RCC 7860 (cell line): ENCODE data around the gene TLL2.

Experiments
- DNase-seq: peaks from one replicate; pipeline ENCODE4 v3.0.0-alpha.2; 2015; ENCODE audit warnings: low spot score
- FAIRE-seq: peaks from 2 replicates; lab custom pipeline; 2012; peaks lifted over from hg19 to GRCh38; lab: Jason Lieb, UNC

The TLL2 gene

DNA sequence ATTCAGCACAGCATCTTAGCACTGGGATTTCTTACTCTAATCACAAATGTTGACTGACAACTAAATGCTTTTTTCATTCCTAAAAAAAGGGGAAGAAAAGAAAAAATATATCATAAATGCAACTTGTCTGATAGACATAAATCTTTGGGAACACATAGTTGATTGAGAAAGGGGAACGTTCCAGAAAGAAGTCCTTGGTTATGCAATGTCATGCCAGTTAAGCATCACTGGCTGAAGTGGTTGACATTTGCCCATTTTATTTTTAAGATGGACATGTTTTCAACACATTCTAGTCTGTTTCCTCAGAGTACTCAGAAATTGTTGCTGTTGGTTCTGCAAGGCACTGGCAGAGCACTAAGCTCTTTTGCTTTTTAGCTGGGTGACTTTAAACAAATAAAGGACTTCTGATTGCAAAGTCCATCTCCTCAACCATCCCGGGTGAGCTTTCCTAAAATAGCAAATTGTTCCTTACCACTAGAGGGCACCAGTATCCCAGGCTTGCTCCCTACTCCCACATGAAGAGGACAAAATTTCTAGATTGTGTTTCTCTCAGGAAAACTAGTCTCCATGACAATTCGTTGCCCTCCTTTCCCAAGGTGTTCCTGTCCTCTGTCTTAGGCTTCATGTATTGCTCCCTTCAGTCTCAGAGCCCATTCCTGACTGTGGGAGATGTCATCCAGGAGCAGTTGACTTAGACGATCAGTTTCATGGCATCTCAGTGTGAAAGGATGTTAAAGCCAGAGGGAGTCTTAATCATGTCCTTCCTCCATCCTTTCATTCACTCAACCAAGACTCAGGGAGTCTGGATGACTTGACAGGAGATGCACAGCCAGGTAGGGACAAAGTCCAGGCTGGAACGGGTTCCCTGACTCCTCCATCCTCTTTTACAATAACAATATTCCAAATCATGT lies 178.9 kb downstream of the TLL2 start:
- DNase-seq = peak; percentile 21
- FAIRE-seq = peak; percentile 7

GRCh38 chr10:96333101-96333500 lies 180.6 kb downstream of the TLL2 start:
- DNase-seq (no peak), FAIRE-seq (no peak)

DNA sequence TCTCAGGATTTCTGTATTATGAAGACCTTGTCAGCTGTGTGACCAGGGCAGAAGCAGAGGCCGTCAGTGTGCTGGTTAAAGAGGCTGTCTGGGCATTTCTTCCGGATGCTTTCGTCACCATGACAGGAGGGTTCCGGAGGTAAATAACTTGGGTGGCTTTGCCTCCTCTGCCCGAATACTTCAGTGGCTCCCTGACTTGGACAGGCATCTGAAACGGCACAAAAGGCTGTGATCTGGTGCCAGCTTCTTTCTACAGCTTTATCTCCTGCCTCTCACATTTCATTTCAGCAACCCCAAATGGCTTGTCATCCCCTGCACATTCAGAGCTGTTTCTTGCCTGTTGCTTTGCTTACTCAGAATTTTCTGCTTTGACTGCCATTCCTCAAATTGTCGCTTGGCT lies 186.3 kb downstream of the TLL2 start:
- FAIRE-seq (no peak), DNase-seq (no peak)

DNA sequence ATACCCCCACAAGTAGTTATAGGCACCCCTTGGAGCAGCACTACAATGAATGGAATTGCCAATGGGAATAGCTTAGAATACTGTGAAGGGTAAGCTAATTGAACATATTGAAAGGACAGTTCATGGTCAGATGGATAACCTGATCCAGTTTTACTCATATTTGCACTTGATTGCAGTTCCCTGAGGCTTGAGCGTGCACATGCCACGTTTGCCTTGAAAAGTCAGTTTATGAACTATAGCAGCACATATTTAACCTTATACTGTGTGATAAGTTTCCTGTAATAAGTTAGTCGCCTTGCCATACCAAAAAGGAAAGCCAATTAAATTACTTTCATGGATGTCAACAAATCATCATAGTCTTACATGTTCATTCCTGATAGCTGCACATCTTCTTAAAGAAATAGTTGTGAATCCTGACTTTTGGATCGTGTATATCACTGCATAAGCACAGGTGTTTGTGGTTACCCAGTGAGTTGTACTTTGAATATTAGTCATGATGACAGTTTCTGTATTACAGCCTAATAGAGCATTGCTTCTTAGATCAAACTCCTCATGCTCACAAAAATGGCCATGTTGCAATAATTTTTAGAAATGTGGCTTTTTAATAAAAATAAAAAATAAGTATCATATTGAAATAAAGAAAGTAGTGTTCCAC lies 187.9 kb downstream of the TLL2 start:
- DNase-seq = no peak
- FAIRE-seq = no peak

GRCh38 chr10:96324447-96324846 lies 189.3 kb downstream of the TLL2 start:
- FAIRE-seq = no peak
- DNase-seq = no peak

GRCh38 chr10:96322275-96322674 lies 191.5 kb downstream of the TLL2 start:
- no peak for DNase-seq
- FAIRE-seq = no peak

- no peak for DNase-seq
- FAIRE-seq = no peak
Observed at GRCh38 chr10:96321822-96322221, 191.9 kb downstream of the TLL2 start.

DNA sequence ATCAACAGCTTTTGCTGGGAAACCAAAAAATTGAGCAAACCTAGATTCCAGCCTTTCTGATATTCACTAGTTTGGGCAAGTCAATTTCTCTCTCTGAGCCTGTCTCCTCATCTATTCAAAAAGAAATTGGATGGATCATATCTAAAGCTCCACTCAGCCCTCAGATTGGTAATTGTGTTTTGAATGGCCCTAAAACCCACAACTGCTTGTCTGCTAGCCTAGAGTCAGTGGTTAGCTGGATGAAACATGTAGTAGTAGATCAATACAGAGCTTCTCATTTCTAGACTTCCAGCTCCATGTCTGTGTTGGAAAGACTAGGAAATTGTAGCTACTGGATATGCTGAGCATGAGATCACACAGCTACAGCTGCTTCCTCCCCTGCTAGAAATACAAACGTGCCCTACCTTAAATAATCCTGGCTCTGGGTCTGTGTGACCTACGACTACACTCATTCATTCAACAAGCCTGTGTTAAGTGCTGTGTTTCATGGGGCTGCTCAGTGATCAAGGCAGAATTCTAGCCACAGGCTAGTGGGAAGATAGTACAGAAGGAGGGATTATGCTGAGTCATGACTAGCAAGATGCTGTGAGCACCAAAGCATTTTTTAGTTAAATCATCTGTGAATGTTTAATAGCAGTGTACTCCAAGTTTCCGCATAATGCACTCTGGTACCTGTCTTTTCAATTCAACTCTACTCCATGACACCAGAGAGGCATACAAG lies 193.8 kb downstream of the TLL2 start:
- no peak for FAIRE-seq
- DNase-seq = peak; percentile 8

- FAIRE-seq (no peak), DNase-seq (no peak)
Observed at GRCh38 chr10:96317067-96317833, 196.5 kb downstream of the TLL2 start.
